GM12865 (cell line): ENCODE data around the gene ABCB4.

Source experiments
- DNase-seq: peaks from one replicate; pipeline ENCODE4 v3.0.0; 2010; ENCODE audit warnings: low read depth
- H3K4me3 ChIP-seq: 2 replicates; pipeline ENCODE4 v1.5.1; 2011; ENCODE audit warnings: mild to moderate bottlenecking, low read depth, low read length, control low read depth
- TF ChIP-seq, protein P1 (sequence below): IDR thresholded peaks from 2 replicates; pipeline ENCODE4 v1.5.1; 2011; ENCODE audit warnings: low read length, control low read depth, low read depth, inconsistent platforms; ENCODE audit not compliant: insufficient read depth; ENCODE audit errors: missing control alignments

Gene ABCB4

DNA sequence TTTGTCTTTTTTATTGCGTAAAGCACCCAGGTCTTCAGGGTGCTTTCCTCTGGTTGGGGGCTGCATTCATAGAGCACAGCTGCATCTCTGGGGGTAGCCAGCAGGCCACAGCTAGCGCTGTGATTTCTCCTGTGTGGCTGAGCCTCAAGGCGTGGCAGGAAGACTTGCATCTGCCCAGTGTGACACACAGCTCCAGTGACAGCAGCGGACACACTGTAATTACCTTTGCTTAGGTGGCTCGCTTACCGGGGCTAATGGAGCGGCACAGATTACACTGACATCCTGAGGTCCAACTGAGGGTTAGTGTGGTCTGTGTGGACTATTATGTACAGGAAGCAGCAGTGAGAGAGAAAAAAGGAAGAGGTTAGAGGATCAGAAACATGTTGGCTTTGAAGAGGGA is 27.1 kb downstream of the ABCB4 start:
- no peak for DNase-seq
- no peak overlapping the region for H3K4me3 ChIP-seq
- TF ChIP-seq, protein P1, sequence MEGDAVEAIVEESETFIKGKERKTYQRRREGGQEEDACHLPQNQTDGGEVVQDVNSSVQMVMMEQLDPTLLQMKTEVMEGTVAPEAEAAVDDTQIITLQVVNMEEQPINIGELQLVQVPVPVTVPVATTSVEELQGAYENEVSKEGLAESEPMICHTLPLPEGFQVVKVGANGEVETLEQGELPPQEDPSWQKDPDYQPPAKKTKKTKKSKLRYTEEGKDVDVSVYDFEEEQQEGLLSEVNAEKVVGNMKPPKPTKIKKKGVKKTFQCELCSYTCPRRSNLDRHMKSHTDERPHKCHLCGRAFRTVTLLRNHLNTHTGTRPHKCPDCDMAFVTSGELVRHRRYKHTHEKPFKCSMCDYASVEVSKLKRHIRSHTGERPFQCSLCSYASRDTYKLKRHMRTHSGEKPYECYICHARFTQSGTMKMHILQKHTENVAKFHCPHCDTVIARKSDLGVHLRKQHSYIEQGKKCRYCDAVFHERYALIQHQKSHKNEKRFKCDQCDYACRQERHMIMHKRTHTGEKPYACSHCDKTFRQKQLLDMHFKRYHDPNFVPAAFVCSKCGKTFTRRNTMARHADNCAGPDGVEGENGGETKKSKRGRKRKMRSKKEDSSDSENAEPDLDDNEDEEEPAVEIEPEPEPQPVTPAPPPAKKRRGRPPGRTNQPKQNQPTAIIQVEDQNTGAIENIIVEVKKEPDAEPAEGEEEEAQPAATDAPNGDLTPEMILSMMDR = no peak

DNA sequence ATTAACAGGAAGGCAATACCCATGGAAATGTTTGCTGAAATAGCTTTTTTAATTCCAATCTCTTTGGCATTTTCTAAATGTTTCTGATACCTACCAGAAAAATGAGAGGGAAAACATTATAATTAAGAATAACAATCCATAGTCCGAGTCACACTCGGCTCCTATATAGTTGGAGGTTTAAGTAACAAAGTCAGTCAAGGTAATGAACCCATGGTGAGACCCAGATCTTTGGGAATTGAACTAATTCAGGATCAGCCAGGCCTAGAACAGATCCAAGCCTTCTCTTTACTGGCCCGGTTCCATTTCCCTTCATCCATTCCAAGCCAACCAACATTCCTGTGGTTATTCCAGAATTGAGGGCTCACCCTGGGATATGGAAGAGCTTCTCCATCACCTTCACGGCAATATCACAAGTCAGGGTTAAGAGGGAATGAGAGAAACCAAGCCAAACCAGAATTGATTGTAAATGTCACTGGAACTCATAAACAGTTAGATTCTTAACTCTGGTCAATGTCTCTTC is 28.3 kb downstream of the ABCB4 start:
- no peak for DNase-seq
- H3K4me3 ChIP-seq = no peak overlapping the region
- TF ChIP-seq, protein P1 = no peak

DNA sequence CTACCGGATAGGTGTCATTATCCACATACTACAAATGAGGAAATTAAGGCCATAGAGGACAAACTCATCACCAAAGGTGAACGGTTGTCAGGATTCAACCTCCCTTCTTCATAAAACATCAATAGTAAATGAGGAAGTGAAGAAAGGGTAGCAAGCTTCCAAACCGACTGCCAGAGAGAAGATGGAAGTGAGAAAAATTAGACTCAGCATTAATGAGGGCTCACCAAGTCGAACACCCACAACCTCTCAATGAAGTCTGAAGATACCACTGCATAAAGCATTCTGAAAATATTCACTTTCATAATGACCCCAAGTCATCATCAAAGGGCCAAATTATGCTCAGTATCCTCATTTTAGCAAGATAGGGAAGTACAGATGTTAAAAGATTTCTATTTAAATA is 29.6 kb downstream of the ABCB4 start:
- TF ChIP-seq, protein P1 = no peak
- no peak overlapping the region for H3K4me3 ChIP-seq
- DNase-seq = peak; percentile 14

DNA sequence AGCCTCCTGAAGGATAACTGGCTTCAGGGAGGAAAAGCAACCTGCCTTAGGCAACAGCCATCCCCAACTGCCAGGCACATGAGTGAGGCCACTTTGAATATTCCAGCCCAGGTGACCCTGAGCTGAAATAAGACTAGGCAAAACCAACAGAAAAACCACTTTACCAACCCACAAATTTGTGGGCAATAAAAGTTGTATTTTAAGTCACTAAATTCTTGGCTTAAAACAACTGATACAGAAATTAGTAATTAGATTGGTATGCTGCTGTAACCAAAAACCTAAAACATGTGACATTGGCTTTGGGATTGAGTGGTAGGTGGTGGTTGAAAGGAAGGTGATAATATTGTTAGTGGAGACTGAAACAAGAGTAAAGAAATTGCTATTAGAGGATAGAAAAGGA is 39.9 kb downstream of the ABCB4 start:
- DNase-seq = no peak
- no peak overlapping the region for H3K4me3 ChIP-seq
- TF ChIP-seq, protein P1 = no peak

DNA sequence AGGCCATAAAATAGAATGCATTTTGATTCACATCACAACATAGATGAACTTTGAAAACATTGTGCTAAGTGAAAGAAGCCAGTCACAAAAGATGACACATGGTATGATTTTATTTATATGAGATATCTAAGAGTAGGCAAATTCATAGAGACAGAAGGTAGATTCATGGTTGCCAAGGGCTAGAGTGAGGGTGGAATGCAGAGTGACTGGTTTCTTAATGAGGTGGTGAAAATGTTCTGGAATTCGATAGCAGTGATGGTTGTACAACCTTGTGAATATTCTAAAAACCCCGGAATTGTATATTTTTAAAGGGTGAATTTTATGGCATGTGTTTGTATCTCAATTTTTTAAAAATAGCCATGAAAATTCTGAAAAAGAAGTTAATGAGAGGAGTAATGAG is 42.9 kb downstream of the ABCB4 start:
- TF ChIP-seq, protein P1 = no peak
- no peak for DNase-seq
- H3K4me3 ChIP-seq = no peak overlapping the region

DNA sequence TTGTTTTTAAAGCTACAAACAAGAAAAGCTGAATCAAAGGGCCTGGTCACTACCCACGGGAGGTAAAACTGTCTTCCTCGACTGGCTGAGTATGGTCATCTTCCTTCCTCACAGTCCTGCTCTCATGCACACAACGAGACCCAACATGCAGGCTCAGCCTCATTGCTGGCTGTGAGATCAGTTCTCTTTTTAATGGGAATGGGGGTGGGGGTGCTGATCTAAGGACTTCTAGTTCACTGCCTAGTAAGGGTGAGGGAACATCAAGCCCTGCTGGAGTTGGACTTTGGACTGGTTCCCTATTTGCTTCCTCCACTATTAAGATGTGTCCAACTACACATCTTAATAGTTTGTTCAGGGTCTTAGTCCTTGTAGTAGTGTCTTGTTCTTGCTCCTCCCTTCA is 48.2 kb downstream of the ABCB4 start:
- TF ChIP-seq, protein P1 = no peak
- H3K4me3 ChIP-seq = no peak overlapping the region
- no peak for DNase-seq

DNA sequence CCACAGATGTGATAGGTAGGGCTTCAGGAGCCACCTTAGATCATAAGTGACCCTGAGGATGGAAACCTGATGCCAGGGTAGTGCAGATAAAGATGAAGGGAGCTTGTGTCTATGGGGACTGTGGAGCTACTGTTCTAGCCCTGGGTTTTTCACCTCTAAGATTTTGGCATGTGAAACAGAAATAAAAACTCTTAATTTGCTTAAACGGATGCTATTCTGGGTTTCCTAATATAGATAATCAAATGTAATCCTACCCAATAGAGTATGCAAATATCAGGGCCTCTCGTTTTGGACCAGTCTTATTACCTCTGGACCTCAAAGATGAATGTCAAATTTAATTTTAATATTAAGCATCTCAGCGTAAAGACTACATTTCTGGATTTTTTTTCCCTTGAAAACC is 49.3 kb downstream of the ABCB4 start:
- DNase-seq = no peak
- no peak overlapping the region for H3K4me3 ChIP-seq
- TF ChIP-seq, protein P1 = no peak
